HG02610 (cell line): ENCODE measurements around the gene MAD2L1.
"Not testable (repeated sequence)": the region's sequence is repeated elsewhere in the genome, so short reads cannot be mapped to it uniquely, and the experiment has no call there.

ENCODE experiments used
- ATAC-seq: cut with Tn5 transposase; IDR thresholded peaks from one replicate; pipeline ENCODE4 v1.9.1; 2021; ENCODE audit warnings: mild to moderate bottlenecking, moderate library complexity; ENCODE audit not compliant: unreplicated experiment

MAD2L1 gene

GRCh38 chr4:120066517-120067340 lies at the start of gene MAD2L1:
MAD2L1 (minus strand) TSS chr4:120066848; CDS start chr4:120066734, 114 bp downstream.
- ATAC-seq: peak; percentile 90

GRCh38 chr4:120111745-120112144 lies 45.1 kb upstream of the MAD2L1 start:
- no peak for ATAC-seq

GRCh38 chr4:120109406-120109805 lies 42.8 kb upstream of the MAD2L1 start:
- ATAC-seq: no peak

- peak; percentile 65 for ATAC-seq
Observed at GRCh38 chr4:120105472-120105871, 38.8 kb upstream of the MAD2L1 start.

GRCh38 chr4:120096508-120097297 lies 30.1 kb upstream of the MAD2L1 start:
- no peak for ATAC-seq

- ATAC-seq: no peak
Observed at GRCh38 chr4:120088507-120088906, 21.9 kb upstream of the MAD2L1 start.

GRCh38 chr4:120088066-120088465 lies 21.4 kb upstream of the MAD2L1 start:
- not testable (repeated sequence) for ATAC-seq

- ATAC-seq: peak; percentile 57
Observed at GRCh38 chr4:120085705-120086104, 19.1 kb upstream of the MAD2L1 start.

GRCh38 chr4:120084327-120084726 lies 17.7 kb upstream of the MAD2L1 start:
- no peak for ATAC-seq

GRCh38 chr4:120083152-120083551 lies 16.5 kb upstream of the MAD2L1 start:
- no peak for ATAC-seq

- ATAC-seq: no peak
Observed at GRCh38 chr4:120082251-120082650, 15.6 kb upstream of the MAD2L1 start.

GRCh38 chr4:120081726-120082125 lies 15.1 kb upstream of the MAD2L1 start:
- ATAC-seq: no peak

GRCh38 chr4:120080533-120080932 lies 13.9 kb upstream of the MAD2L1 start:
- ATAC-seq: no peak

- no peak for ATAC-seq
Observed at GRCh38 chr4:120079839-120080520, 13.3 kb upstream of the MAD2L1 start.

GRCh38 chr4:120078216-120078615 lies 11.6 kb upstream of the MAD2L1 start:
- ATAC-seq: no peak

GRCh38 chr4:120071192-120071795 lies 4.6 kb upstream of the MAD2L1 start:
- peak; percentile 14 for ATAC-seq

- ATAC-seq: no peak
Observed at GRCh38 chr4:120070196-120070595, 3.5 kb upstream of the MAD2L1 start.

- ATAC-seq: no peak
Observed at GRCh38 chr4:120065974-120066516, 603 bp downstream of the MAD2L1 start.

- ATAC-seq: no peak
Observed at GRCh38 chr4:120064887-120065286, 1.8 kb downstream of the MAD2L1 start.

- not testable (repeated sequence) for ATAC-seq
Observed at GRCh38 chr4:120063711-120064110, 2.9 kb downstream of the MAD2L1 start.
